ENCODE results near the gene CARHSP1.
"Not testable (repeated sequence)": the region's sequence is repeated elsewhere in the genome, so short reads cannot be mapped to it uniquely, and the experiment has no call there.

The CARHSP1 gene

DNA sequence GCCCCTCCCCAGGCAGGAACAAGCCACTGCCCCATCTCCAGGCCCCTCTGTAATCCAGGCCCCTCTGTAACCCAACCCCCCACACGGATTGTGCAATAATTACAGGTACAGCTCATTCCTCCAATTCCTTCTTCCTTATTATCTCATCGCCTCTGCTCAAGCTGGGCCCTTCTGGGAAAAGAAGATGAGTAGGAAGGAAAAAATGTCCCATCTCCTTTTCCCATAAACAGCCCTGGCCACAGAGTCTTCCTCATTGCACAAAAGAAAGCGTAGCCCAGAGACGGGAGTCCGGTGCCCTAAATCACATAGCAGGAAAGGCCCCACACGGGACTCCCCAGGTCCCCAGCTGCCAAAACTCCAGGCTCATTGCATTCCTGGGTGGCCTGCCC, 9.7 kb upstream of the CARHSP1 start:
- H3K4me3 ChIP-seq (ENCODE audit: low read depth, low read length): no peak overlapping the region
- TF ChIP-seq CTCF (IDR thresholded peaks at IDR 0.05; ENCODE audit: low read depth, low read length): no peak
- no peak for TF ChIP-seq POLR2A (IDR thresholded peaks at IDR 0.05; ENCODE audit: extremely low read depth, insufficient read length)
- TF ChIP-seq MYC (IDR thresholded peaks at IDR 0.05; ENCODE audit: low read depth, low read length): no peak
- TF ChIP-seq, protein P1, sequence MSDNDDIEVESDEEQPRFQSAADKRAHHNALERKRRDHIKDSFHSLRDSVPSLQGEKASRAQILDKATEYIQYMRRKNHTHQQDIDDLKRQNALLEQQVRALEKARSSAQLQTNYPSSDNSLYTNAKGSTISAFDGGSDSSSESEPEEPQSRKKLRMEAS (IDR thresholded peaks at IDR 0.05; ENCODE audit: low read depth, low read length): no peak
- DNase-seq (ENCODE audit: low read depth): no peak

DNA sequence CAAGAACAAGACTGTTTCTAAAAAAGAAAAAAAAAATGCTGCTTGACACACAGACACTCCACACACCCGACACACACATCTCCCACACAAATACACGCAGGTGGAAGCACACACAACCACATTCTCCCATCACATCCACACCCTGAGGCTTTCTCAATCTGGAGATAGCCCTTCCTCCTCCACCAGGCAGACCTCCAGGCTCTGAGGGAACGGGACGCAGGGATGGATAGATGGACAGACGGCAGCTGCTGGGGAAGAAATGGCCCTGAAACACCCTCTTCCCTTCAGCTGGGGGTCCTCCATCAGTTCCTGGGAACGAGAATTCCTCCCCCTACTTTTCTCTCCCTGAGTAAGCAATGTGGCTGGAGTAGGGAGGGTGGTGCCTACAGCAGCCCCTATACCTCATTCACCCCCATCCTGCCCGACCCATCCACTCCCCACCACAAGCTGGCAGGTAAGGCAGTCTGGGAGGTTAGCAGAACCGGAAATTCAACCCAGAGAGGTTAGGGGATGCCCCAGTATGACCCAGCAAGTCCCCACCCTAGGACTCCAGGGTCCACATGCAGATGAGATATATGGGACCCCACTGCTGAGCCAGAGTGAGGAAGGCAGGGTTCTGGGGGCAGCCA, 9.2 kb upstream of the CARHSP1 start:
- DNase-seq (ENCODE audit: low read depth): no peak
- TF ChIP-seq, protein P1 (IDR thresholded peaks at IDR 0.05; ENCODE audit: low read depth, low read length): no peak
- no peak for TF ChIP-seq MYC (IDR thresholded peaks at IDR 0.05; ENCODE audit: low read depth, low read length)
- TF ChIP-seq POLR2A (IDR thresholded peaks at IDR 0.05; ENCODE audit: extremely low read depth, insufficient read length): no peak
- no peak for TF ChIP-seq CTCF (IDR thresholded peaks at IDR 0.05; ENCODE audit: low read depth, low read length)

GRCh38 chr16:8875317-8875716, 6.5 kb upstream of the CARHSP1 start:
- H3K4me3 ChIP-seq (ENCODE audit: low read depth, low read length); DNase-seq (ENCODE audit: low read depth): not testable (repeated sequence)

More for the DNA sequence above, 9.2 kb upstream of the CARHSP1 start:
- H3K4me3 ChIP-seq (ENCODE audit: low read depth, low read length): no peak overlapping the region

GRCh38 chr16:8874388-8874787, 5.6 kb upstream of the CARHSP1 start:
- H3K4me3 ChIP-seq (ENCODE audit: low read depth, low read length): no peak overlapping the region
- TF ChIP-seq, protein P1 (IDR thresholded peaks at IDR 0.05; ENCODE audit: low read depth, low read length): no peak
- TF ChIP-seq POLR2A (IDR thresholded peaks at IDR 0.05; ENCODE audit: extremely low read depth, insufficient read length) (no peak), MYC (IDR thresholded peaks at IDR 0.05; ENCODE audit: low read depth, low read length) (no peak), CTCF (IDR thresholded peaks at IDR 0.05; ENCODE audit: low read depth, low read length) (no peak)
- no peak for DNase-seq (ENCODE audit: low read depth)

- not testable (repeated sequence) for H3K4me3 ChIP-seq (ENCODE audit: low read depth, low read length); DNase-seq (ENCODE audit: low read depth)
Observed at GRCh38 chr16:8873866-8874195, 5.0 kb upstream of the CARHSP1 start.

- no peak overlapping the region for H3K4me3 ChIP-seq (ENCODE audit: low read depth, low read length)
- no peak for DNase-seq (ENCODE audit: low read depth)
- no peak for TF ChIP-seq POLR2A (IDR thresholded peaks at IDR 0.05; ENCODE audit: extremely low read depth, insufficient read length)
- TF ChIP-seq, protein P1 (IDR thresholded peaks at IDR 0.05; ENCODE audit: low read depth, low read length): no peak
- TF ChIP-seq MYC (IDR thresholded peaks at IDR 0.05; ENCODE audit: low read depth, low read length): no peak
- no peak for TF ChIP-seq CTCF (IDR thresholded peaks at IDR 0.05; ENCODE audit: low read depth, low read length)
Observed at GRCh38 chr16:8872967-8873865, 4.4 kb upstream of the CARHSP1 start.
